Body of pancreas (tissue), 4 donors: Measurements from ENCODE around the gene CHAF1A. TPM values are rescaled to one million over a fixed set of nuclear protein-coding genes. Genes with fewer than 3 reads are reported as not detected.
A peak's percentile ranks its signal among the peaks of the same experiment; 100 is the strongest.

Experiments
- ATAC-seq: fragments of 150-250 bp; one replicate; pipeline ENCODE4 v1.9.1; 2016
- DNase-seq, 4 donors: peaks; one replicate each; pipeline ENCODE4 v3.0.0-alpha.2; 2019
- H3K27ac ChIP-seq, 4 donors: fragments of 200-600 bp; sonication (generic); 1 replicate in 3 of 4; 2 replicates in 1 of 4; pipeline versions ENCODE4 v1.5.1 to v1.6.1; 2016 to 2019; ENCODE audit warnings: mild to moderate bottlenecking in 1 of 4, mixed read lengths in 1 of 4, moderate library complexity in 1 of 4
- H3K27me3 ChIP-seq, 2 donors: fragments of 200-600 bp; sonication (generic); one replicate each; pipeline ENCODE4 v1.6.0; 2016; ENCODE audit warnings: mild to moderate bottlenecking in 1 of 2
- H3K36me3 ChIP-seq, 2 donors: fragments of 200-600 bp; sonication (generic); replicated peaks in 1 of 2; 2 replicates each; pipeline ENCODE4 v1.5.1; 2016; ENCODE audit warnings: low read depth in 2 of 2; ENCODE audit not compliant: insufficient read depth in 1 of 2
- H3K4me1 ChIP-seq: fragments of 200-600 bp; sonication (generic); one replicate; pipeline ENCODE4 v1.6.0; 2016
- H3K4me3 ChIP-seq, 2 donors: fragments of 200-600 bp; sonication (generic); 1 replicate in 1 of 2; 2 replicates in 1 of 2; pipeline ENCODE4 v1.5.1; 2016 to 2019
- H3K9me3 ChIP-seq, 3 donors: fragments of 200-600 bp; sonication (generic); 1 replicate in 2 of 3; 2 replicates in 1 of 3; pipeline ENCODE4 v1.5.1; 2016
- CTCF ChIP-seq, 7 experiments: fragments of 450-650 bp in 4 of 7; fragments of 200-600 bp in 3 of 7; sonication (generic) in 3 of 7; IDR thresholded peaks; one replicate each; pipeline ENCODE4 v1.5.1; 2016 to 2019; ENCODE audit warnings: antibody characterized with exemption in 7 of 7
- POLR2A ChIP-seq, 3 donors: fragments of 450-650 bp; IDR thresholded peaks; one replicate each; pipeline ENCODE4 v1.6.1; 2016; ENCODE audit warnings: antibody characterized with exemption in 3 of 3, mild to moderate bottlenecking in 2 of 3
- WGBS, 2 donors: methylation state at CpG; one replicate each; pipeline ENCODE4 v1.1.5; 2017; 5-methylcytosine and 5-hydroxymethylcytosine counted together
- intact Hi-C: fragments of 100-400 bp; cut with DNase I; formaldehyde crosslinking; loops from one replicate; pipeline ENCODE4 v1.15.1; 2023
- total RNA-seq, 2 donors: library from RNA; depleted of rRNA; stranded (reverse); fragments of >200 nt; gene quantifications; one replicate each; pipeline ENCODE4 v1.1.0, GENCODE V29; 2016

Gene CHAF1A
- total RNA-seq, 2 donors from 2014 or later = 3.4 to 6.3 TPM

GRCh38 chr19:4456843-4457653 lies 54.6 kb downstream of the CHAF1A start:
- WGBS, 2 donors = 1 to 2% methylated on average over 26 to 34 of the region's 53 CpGs
- peak in 1 of 4 donors; percentile 41 for DNase-seq
- intact Hi-C loops = no loop called here

GRCh38 chr19:4457654-4458395 lies 55.4 kb downstream of the CHAF1A start, which contains the start of gene UBXN6:
TSS of gene UBXN6 (minus strand) at chr19:4457794. CDS start at chr19:4457697, 97 bp downstream.
- peak; percentile 98 for ATAC-seq
- H3K36me3 ChIP-seq = peaks cover 0 to 11% of the 10 kb centered on the region in 2 donors
- WGBS, 2 donors = 9 to 11% methylated on average over 45 to 50 of the region's 52 CpGs
- TF ChIP-seq CTCF (IDR thresholded peaks at IDR 0.05) (peak in 5 of 7 experiments; percentile 14 to 50 (median 38)), POLR2A (IDR thresholded peaks at IDR 0.05) (peak in 2 of 3 donors; percentile 49 to 52)
- intact Hi-C loops = no loop called here
- H3K27me3 ChIP-seq = no peaks in the 10 kb centered on the region
- peak within 1 kb of the TSS; percentile 19 to 87 (median 76) for H3K27ac ChIP-seq
- H3K4me1 ChIP-seq = peaks cover 22% of the 10 kb centered on the region
- peak; percentile 98 to 99 (median 99) for DNase-seq
- no peaks in the 10 kb centered on the region for H3K9me3 ChIP-seq
- H3K4me3 ChIP-seq = peak within 1 kb of the TSS; percentile 52 to 80

More at GRCh38 chr19:4456843-4457653, 54.6 kb downstream of the CHAF1A start:
- Histone ChIP-seq H3K4me3 (peak overlapping the region; percentile 52 to 80), H3K27ac (peak overlapping the region; percentile 19 to 87 (median 70)), H3K9me3 (no peaks in the 10 kb centered on the region), H3K4me1 (peaks cover 22% of the 10 kb centered on the region), H3K36me3 (peaks cover 0 to 18% of the 10 kb centered on the region in 2 donors), H3K27me3 (no peaks in the 10 kb centered on the region)
- ATAC-seq = peak; percentile 24
- TF ChIP-seq POLR2A (IDR thresholded peaks at IDR 0.05) (no peak), CTCF (IDR thresholded peaks at IDR 0.05) (no peak)

- Histone ChIP-seq H3K9me3 (no peaks in the 10 kb centered on the region), H3K27me3 (no peaks in the 10 kb centered on the region), H3K36me3 (no peaks in the 10 kb centered on the region), H3K4me3 (no peak overlapping the region), H3K27ac (no peak overlapping the region), H3K4me1 (no peaks in the 10 kb centered on the region)
- no peak for DNase-seq
- TF ChIP-seq POLR2A (IDR thresholded peaks at IDR 0.05) = no peak
- TF ChIP-seq CTCF (IDR thresholded peaks at IDR 0.05) = no peak
- intact Hi-C loops = no loop called here
- 67 to 74% methylated on average over 8 of the region's 8 CpGs for WGBS, 2 donors
- no peak for ATAC-seq
Measured at GRCh38 chr19:4464815-4465581, 62.6 kb downstream of the CHAF1A start.

GRCh38 chr19:4467835-4468234 lies 65.4 kb downstream of the CHAF1A start:
- 69 to 90% methylated on average over 3 of the region's 3 CpGs for WGBS, 2 donors
- ATAC-seq (no peak), DNase-seq (no peak)
- no peaks in the 10 kb centered on the region for H3K36me3 ChIP-seq
- no peak overlapping the region for H3K4me3 ChIP-seq
- H3K4me1 ChIP-seq = peaks cover 6% of the 10 kb centered on the region
- H3K27me3 ChIP-seq = no peaks in the 10 kb centered on the region
- H3K9me3 ChIP-seq = no peaks in the 10 kb centered on the region
- TF ChIP-seq POLR2A (IDR thresholded peaks at IDR 0.05) (no peak), CTCF (IDR thresholded peaks at IDR 0.05) (no peak)
- intact Hi-C loops = no loop called here
- H3K27ac ChIP-seq = no peak overlapping the region
